Left lobe of liver (tissue), 2 donors: ENCODE results near the gene MICAL2. TPM values are rescaled to one million over a fixed set of nuclear protein-coding genes. Genes with fewer than 3 reads are reported as not detected.
A peak's percentile ranks its signal among the peaks of the same experiment; 100 is the strongest.

Experiments used
- ATAC-seq: fragments of 200-7000 bp; cut with Tn5 transposase; one replicate; pipeline ENCODE4 v1.9.1; 2020; ENCODE audit warnings: mild to moderate bottlenecking, moderate library complexity
- DNase-seq: peaks from one replicate; pipeline ENCODE4 v3.0.0-alpha.2; 2020; ENCODE audit warnings: low spot score
- total RNA-seq: library from RNA; stranded (reverse); gene quantifications from one replicate; pipeline ENCODE4 v1.2.1, GENCODE V29; 2021
- donor health status: DM: no; HTN: no; CAD: no; lungs with moderate emphysema.
- donor health status: DM: no; HTN: yes; CAD: no.

The MICAL2 gene
- total RNA-seq, 1 donor from 2014 or later: 47.8 TPM

GRCh38 chr11:12261551-12261950 is 151.2 kb downstream of the MICAL2 start:
- no peak for DNase-seq
- ATAC-seq: no peak

- ATAC-seq: no peak
Measured at GRCh38 chr11:12263141-12263693, 152.8 kb downstream of the MICAL2 start.

GRCh38 chr11:12264361-12264760 is 154.0 kb downstream of the MICAL2 start:
- ATAC-seq: no peak
- no peak for DNase-seq

More at GRCh38 chr11:12263141-12263693, 152.8 kb downstream of the MICAL2 start:
- no peak for DNase-seq

GRCh38 chr11:12266132-12266531 is 155.7 kb downstream of the MICAL2 start:
- ATAC-seq: no peak

GRCh38 chr11:12266943-12267342 is 156.6 kb downstream of the MICAL2 start:
- ATAC-seq (peak; percentile 20), DNase-seq (no peak)

More at GRCh38 chr11:12266132-12266531, 155.7 kb downstream of the MICAL2 start:
- no peak for DNase-seq

GRCh38 chr11:12267921-12268320 is 157.5 kb downstream of the MICAL2 start:
- ATAC-seq (no peak), DNase-seq (no peak)

- DNase-seq: no peak
- peak; percentile 50 for ATAC-seq
Measured at GRCh38 chr11:12269104-12269441, 158.7 kb downstream of the MICAL2 start.

GRCh38 chr11:12269446-12270214 is 159.2 kb downstream of the MICAL2 start:
- no peak for DNase-seq
- peak; percentile 57 for ATAC-seq

- DNase-seq: no peak
- no peak for ATAC-seq
Measured at GRCh38 chr11:12270215-12270797, 159.9 kb downstream of the MICAL2 start.

- ATAC-seq (no peak), DNase-seq (no peak)
Measured at GRCh38 chr11:12270817-12271216, 160.4 kb downstream of the MICAL2 start.

- ATAC-seq: no peak
- no peak for DNase-seq
Measured at GRCh38 chr11:12271241-12271640, 160.9 kb downstream of the MICAL2 start.

- ATAC-seq (no peak), DNase-seq (no peak)
Measured at GRCh38 chr11:12271826-12272366, 161.5 kb downstream of the MICAL2 start.

GRCh38 chr11:12272821-12273617 is 162.6 kb downstream of the MICAL2 start:
- no peak for DNase-seq
- no peak for ATAC-seq

GRCh38 chr11:12273618-12273995 is 163.2 kb downstream of the MICAL2 start:
- DNase-seq (no peak), ATAC-seq (no peak)

GRCh38 chr11:12274056-12274455 is 163.7 kb downstream of the MICAL2 start:
- peak; percentile 3 for DNase-seq

GRCh38 chr11:12274558-12275197 is 164.3 kb downstream of the MICAL2 start:
- DNase-seq: peak; percentile 24
- ATAC-seq: no peak

More at GRCh38 chr11:12274056-12274455, 163.7 kb downstream of the MICAL2 start:
- no peak for ATAC-seq

GRCh38 chr11:12275818-12276217 is 165.4 kb downstream of the MICAL2 start:
- ATAC-seq (no peak), DNase-seq (peak; percentile 21)

GRCh38 chr11:12276356-12276755 is 166.0 kb downstream of the MICAL2 start:
- DNase-seq (peak; percentile 4), ATAC-seq (no peak)

- DNase-seq: peak; percentile 19
- ATAC-seq: no peak
Measured at GRCh38 chr11:12276831-12277475, 166.6 kb downstream of the MICAL2 start.
